ENCODE data around the gene FOXP1. TPM values are rescaled to one million over a fixed set of nuclear protein-coding genes. Genes with fewer than 3 reads are reported as not detected.

The FOXP1 gene
- polyA plus RNA-seq, 1 donor from 2014 or later = 5.6 TPM

- Histone ChIP-seq H4K20me1 (ENCODE audit: insufficient read depth) (no peaks in the 10 kb centered on the region), H3F3A (ENCODE audit: insufficient read depth, low read length, poor library complexity, severe bottlenecking) (no peaks in the 10 kb centered on the region), H3K9me3 (ENCODE audit: low read length) (no peaks in the 10 kb centered on the region), H3K9me2 (ENCODE audit: insufficient read depth, low read length) (no peaks in the 10 kb centered on the region), H3K4me3 (ENCODE audit: low read length) (no peak overlapping the region), H3K27me3 (ENCODE audit: insufficient read depth, low read depth, low read length) (no peaks in the 10 kb centered on the region), H3K4me2 (ENCODE audit: low read length) (no peak overlapping the region), H3K79me2 (replicated peaks; ENCODE audit: insufficient read depth, low read length) (no peaks in the 10 kb centered on the region), H3K27ac (ENCODE audit: low read length) (no peak overlapping the region), H3K9ac (ENCODE audit: low read length) (no peak overlapping the region), H3K36me3 (ENCODE audit: insufficient read depth, low read length) (no peaks in the 10 kb centered on the region), H2AFZ (ENCODE audit: low read depth, low read length) (no peak overlapping the region)
- no peak for TF ChIP-seq RAD21 (conservative IDR thresholded peaks at IDR 0.05)
These were observed 238.0 kb downstream of the FOXP1 start for GRCh38 chr3:71345429-71346040.

DNA sequence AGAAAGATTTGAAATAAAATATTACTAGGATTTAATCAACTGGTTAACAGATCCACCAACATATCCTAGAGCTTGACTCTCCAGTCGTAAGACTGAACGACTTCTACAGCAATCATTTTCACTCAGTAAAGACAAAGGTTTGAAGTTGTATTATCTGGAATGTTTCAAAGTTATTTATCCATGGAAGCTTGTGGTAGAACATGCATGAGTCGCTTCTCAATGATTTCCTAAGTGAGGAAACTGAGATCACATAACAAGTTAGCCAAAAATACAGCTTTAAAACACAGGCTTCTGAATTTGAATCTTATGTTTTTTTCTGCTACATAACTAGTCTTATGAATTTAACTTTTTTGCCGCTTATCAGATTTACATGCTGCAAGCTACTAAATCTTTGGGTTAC, 241.8 kb downstream of the FOXP1 start:
- Histone ChIP-seq H3K9me3 (ENCODE audit: low read length) (no peaks in the 10 kb centered on the region), H2AFZ (ENCODE audit: low read depth, low read length) (no peak overlapping the region), H3K9ac (ENCODE audit: low read length) (no peak overlapping the region), H3K4me2 (ENCODE audit: low read length) (no peak overlapping the region), H3F3A (ENCODE audit: insufficient read depth, low read length, poor library complexity, severe bottlenecking) (no peaks in the 10 kb centered on the region), H3K36me3 (ENCODE audit: insufficient read depth, low read length) (no peaks in the 10 kb centered on the region), H3K27me3 (ENCODE audit: insufficient read depth, low read depth, low read length) (no peaks in the 10 kb centered on the region), H3K4me3 (ENCODE audit: low read length) (no peak overlapping the region), H3K27ac (ENCODE audit: low read length) (no peak overlapping the region), H3K79me2 (replicated peaks; ENCODE audit: insufficient read depth, low read length) (no peaks in the 10 kb centered on the region), H4K20me1 (ENCODE audit: insufficient read depth) (no peaks in the 10 kb centered on the region), H3K9me2 (ENCODE audit: insufficient read depth, low read length) (no peaks in the 10 kb centered on the region)
- no peak for TF ChIP-seq EZH2 (IDR thresholded peaks at IDR 0.05; ENCODE audit: borderline replicate concordance, insufficient read depth, low read length, poor library complexity, severe bottlenecking)
- TF ChIP-seq EP300 (conservative IDR thresholded peaks at IDR 0.05; ENCODE audit: poor library complexity, severe bottlenecking) = no peak
- no peak for TF ChIP-seq SMC3 (conservative IDR thresholded peaks at IDR 0.05; ENCODE audit: poor library complexity)
- no peak for TF ChIP-seq CTCF (IDR thresholded peaks at IDR 0.05; ENCODE audit: poor library complexity, severe bottlenecking)
- TF ChIP-seq, protein P1, sequence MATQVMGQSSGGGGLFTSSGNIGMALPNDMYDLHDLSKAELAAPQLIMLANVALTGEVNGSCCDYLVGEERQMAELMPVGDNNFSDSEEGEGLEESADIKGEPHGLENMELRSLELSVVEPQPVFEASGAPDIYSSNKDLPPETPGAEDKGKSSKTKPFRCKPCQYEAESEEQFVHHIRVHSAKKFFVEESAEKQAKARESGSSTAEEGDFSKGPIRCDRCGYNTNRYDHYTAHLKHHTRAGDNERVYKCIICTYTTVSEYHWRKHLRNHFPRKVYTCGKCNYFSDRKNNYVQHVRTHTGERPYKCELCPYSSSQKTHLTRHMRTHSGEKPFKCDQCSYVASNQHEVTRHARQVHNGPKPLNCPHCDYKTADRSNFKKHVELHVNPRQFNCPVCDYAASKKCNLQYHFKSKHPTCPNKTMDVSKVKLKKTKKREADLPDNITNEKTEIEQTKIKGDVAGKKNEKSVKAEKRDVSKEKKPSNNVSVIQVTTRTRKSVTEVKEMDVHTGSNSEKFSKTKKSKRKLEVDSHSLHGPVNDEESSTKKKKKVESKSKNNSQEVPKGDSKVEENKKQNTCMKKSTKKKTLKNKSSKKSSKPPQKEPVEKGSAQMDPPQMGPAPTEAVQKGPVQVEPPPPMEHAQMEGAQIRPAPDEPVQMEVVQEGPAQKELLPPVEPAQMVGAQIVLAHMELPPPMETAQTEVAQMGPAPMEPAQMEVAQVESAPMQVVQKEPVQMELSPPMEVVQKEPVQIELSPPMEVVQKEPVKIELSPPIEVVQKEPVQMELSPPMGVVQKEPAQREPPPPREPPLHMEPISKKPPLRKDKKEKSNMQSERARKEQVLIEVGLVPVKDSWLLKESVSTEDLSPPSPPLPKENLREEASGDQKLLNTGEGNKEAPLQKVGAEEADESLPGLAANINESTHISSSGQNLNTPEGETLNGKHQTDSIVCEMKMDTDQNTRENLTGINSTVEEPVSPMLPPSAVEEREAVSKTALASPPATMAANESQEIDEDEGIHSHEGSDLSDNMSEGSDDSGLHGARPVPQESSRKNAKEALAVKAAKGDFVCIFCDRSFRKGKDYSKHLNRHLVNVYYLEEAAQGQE (IDR thresholded peaks at IDR 0.05; ENCODE audit: borderline replicate concordance) = no peak
- no peak for TF ChIP-seq TAF1 (IDR thresholded peaks at IDR 0.05; ENCODE audit: low read depth)
- TF ChIP-seq POLR2AphosphoS5 (IDR thresholded peaks at IDR 0.05) = no peak
- TF ChIP-seq MXI1 (conservative IDR thresholded peaks at IDR 0.05; ENCODE audit: poor library complexity, severe bottlenecking) = no peak
- TF ChIP-seq RAD21 (conservative IDR thresholded peaks at IDR 0.05) = no peak
